ENCODE results near the gene RPS14. TPM values are rescaled to one million over a fixed set of nuclear protein-coding genes. Genes with fewer than 3 reads are reported as not detected.
A peak's percentile ranks its signal among the peaks of the same experiment; 100 is the strongest.

Gene RPS14
- total and polyA plus RNA-seq, 10 of the 15 experiments (the other 5 are each of a cell fraction or from before 2014, with no cell fraction given), result 2,295 to 4,047 (median 2,787) TPM

DNA sequence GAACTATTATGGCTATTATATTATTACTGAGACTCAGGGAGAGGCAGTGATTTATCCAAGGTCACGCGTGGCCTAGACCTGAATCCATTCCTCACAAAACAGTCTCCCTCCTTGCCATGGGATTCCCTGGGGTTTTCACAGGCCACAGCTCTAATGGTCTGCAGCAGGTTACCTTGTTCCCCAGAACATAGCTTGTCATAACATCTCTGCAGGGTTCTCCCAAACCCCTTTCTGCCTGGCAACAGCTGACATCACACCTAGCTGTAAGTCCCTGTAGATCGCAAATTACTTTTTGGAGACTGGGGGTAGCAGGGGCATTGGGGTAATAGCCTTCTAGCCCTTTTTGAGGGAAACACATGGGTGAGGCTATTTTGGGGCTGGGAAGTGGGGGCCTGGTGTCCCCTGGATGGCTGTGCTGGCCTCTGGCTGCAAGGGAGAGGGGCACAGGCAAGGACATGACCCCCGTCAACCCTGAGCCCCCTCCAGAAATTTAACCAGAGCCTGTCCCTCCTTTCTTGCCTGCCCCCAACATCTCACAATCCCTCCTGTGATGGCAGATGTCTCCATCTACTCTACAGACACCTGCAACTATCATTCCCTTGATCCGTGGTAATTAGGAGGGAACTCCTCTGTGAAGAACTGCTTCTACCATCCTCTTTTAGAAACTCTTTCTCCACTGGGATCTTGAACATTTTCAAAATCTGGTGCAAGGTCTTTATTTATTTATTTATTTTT, 38.1 kb downstream of the RPS14 start (continued):
- TF ChIP-seq RAD51 (IDR thresholded peaks at IDR 0.05) (0 out of 2 replicates have a peak, but pooled peaks have one; percentile 11), NR2F1 (conservative IDR thresholded peaks at IDR 0.05) (peak; percentile 12; the same call in 1 of the 2 replicates), HDGF (IDR thresholded peaks at IDR 0.05) (no peak), JUND (IDR thresholded peaks at IDR 0.05; ENCODE audit: low read depth, low read length) (no peak), ZNF24 (IDR thresholded peaks at IDR 0.05) (no peak; the same call in 1 of the 2 replicates), CREM (IDR thresholded peaks at IDR 0.05; ENCODE audit: low read depth) (peak; percentile 90), BRCA1 (IDR thresholded peaks at IDR 0.05; ENCODE audit: low read depth, low read length) (no peak), SREBF1 (IDR thresholded peaks at IDR 0.05; ENCODE audit: low read length) (0 out of 2 replicates have a peak, but pooled peaks have one; percentile 21), NR2C2 (IDR thresholded peaks at IDR 0.05; ENCODE audit: borderline replicate concordance, control insufficient read depth, insufficient read length, low read depth) (no peak), ZZZ3 (IDR thresholded peaks at IDR 0.05; ENCODE audit: control insufficient read depth, insufficient read length, low read depth) (no peak), EGR1 (IDR thresholded peaks at IDR 0.05; ENCODE audit: borderline replicate concordance in 1 of 2, low read depth in 2 of 2, low read length in 2 of 2) (no peak), SUZ12 (IDR thresholded peaks at IDR 0.05; ENCODE audit: unreplicated experiment) (no peak), RELA (IDR thresholded peaks at IDR 0.05; ENCODE audit: borderline replicate concordance, partially characterized antibody) (no peak), ZBTB4 (CRISPR knock-in tag; IDR thresholded peaks at IDR 0.05) (peak; percentile 14), ATF7 (IDR thresholded peaks at IDR 0.05; ENCODE audit: low read depth) (no peak)
- TF ChIP-seq, protein P1, sequence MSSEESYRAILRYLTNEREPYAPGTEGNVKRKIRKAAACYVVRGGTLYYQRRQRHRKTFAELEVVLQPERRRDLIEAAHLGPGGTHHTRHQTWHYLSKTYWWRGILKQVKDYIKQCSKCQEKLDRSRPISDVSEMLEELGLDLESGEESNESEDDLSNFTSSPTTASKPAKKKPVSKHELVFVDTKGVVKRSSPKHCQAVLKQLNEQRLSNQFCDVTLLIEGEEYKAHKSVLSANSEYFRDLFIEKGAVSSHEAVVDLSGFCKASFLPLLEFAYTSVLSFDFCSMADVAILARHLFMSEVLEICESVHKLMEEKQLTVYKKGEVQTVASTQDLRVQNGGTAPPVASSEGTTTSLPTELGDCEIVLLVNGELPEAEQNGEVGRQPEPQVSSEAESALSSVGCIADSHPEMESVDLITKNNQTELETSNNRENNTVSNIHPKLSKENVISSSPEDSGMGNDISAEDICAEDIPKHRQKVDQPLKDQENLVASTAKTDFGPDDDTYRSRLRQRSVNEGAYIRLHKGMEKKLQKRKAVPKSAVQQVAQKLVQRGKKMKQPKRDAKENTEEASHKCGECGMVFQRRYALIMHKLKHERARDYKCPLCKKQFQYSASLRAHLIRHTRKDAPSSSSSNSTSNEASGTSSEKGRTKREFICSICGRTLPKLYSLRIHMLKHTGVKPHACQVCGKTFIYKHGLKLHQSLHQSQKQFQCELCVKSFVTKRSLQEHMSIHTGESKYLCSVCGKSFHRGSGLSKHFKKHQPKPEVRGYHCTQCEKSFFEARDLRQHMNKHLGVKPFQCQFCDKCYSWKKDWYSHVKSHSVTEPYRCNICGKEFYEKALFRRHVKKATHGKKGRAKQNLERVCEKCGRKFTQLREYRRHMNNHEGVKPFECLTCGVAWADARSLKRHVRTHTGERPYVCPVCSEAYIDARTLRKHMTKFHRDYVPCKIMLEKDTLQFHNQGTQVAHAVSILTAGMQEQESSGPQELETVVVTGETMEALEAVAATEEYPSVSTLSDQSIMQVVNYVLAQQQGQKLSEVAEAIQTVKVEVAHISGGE (CRISPR knock-in tag; IDR thresholded peaks at IDR 0.05), result peak; percentile 47
- TF ChIP-seq, protein P2, sequence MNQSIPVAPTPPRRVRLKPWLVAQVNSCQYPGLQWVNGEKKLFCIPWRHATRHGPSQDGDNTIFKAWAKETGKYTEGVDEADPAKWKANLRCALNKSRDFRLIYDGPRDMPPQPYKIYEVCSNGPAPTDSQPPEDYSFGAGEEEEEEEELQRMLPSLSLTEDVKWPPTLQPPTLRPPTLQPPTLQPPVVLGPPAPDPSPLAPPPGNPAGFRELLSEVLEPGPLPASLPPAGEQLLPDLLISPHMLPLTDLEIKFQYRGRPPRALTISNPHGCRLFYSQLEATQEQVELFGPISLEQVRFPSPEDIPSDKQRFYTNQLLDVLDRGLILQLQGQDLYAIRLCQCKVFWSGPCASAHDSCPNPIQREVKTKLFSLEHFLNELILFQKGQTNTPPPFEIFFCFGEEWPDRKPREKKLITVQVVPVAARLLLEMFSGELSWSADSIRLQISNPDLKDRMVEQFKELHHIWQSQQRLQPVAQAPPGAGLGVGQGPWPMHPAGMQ (IDR thresholded peaks at IDR 0.05; ENCODE audit: borderline replicate concordance), result no peak
- TF ChIP-seq, protein P3, sequence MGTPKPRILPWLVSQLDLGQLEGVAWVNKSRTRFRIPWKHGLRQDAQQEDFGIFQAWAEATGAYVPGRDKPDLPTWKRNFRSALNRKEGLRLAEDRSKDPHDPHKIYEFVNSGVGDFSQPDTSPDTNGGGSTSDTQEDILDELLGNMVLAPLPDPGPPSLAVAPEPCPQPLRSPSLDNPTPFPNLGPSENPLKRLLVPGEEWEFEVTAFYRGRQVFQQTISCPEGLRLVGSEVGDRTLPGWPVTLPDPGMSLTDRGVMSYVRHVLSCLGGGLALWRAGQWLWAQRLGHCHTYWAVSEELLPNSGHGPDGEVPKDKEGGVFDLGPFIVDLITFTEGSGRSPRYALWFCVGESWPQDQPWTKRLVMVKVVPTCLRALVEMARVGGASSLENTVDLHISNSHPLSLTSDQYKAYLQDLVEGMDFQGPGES (IDR thresholded peaks at IDR 0.05), result no peak
- TF ChIP-seq, protein P4, sequence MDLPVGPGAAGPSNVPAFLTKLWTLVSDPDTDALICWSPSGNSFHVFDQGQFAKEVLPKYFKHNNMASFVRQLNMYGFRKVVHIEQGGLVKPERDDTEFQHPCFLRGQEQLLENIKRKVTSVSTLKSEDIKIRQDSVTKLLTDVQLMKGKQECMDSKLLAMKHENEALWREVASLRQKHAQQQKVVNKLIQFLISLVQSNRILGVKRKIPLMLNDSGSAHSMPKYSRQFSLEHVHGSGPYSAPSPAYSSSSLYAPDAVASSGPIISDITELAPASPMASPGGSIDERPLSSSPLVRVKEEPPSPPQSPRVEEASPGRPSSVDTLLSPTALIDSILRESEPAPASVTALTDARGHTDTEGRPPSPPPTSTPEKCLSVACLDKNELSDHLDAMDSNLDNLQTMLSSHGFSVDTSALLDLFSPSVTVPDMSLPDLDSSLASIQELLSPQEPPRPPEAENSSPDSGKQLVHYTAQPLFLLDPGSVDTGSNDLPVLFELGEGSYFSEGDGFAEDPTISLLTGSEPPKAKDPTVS (IDR thresholded peaks at IDR 0.05; ENCODE audit: low read depth, low read length), result no peak

All from GM12878 (cell line).